Middle frontal gyrus (tissue), 1 donor: ENCODE measurements around the gene FABP6.

ENCODE experiments used
- DNase-seq: peaks from one replicate; pipeline ENCODE4 v3.0.0-alpha.2; 2015; ENCODE audit warnings: low spot score; ENCODE audit errors: extremely low spot score

FABP6 gene

DNA sequence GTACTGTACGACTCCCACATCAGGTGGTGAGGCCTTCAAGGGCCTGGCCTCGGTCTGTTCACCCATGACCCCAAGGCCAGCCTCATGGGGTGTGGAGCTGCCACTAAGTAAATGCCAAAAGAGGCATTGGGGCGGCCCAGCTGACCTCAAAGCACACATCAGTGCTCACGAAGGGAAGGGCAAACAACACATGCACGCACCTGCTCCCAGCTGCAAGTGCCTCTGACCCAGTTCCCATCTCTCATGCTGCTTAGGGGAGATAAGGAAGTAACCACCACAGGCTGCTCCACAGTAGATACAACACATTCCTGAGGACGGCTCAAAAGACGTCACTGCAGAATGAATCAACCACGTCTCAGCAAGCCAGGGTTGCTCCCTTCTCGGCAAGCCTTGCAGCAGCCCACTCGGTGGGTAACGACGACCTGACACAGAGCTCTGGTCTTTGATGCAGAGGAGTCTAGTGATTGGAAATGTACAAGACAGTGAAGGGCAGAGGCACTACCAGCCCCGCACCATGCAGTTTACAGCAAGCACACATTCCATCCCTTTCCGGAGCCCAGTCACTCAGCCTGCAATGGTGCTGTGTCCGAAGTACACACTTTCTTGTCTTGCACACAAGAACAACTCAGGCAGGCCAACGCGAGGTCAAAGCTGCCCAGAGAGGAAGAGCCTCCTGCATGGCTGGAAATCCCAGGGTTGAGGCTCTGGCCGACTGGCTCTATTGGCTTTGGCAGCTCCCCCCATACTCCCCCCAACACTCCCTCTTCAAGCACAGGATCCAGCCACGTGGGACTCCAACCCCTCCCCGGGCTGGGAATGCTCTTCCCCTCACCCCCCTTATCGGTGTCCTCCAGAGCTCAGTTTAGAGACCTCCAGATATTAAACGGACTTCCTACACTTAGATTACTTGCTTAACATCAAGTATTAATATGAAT, 31.8 kb downstream of the FABP6 start:
- DNase-seq, result no peak

DNA sequence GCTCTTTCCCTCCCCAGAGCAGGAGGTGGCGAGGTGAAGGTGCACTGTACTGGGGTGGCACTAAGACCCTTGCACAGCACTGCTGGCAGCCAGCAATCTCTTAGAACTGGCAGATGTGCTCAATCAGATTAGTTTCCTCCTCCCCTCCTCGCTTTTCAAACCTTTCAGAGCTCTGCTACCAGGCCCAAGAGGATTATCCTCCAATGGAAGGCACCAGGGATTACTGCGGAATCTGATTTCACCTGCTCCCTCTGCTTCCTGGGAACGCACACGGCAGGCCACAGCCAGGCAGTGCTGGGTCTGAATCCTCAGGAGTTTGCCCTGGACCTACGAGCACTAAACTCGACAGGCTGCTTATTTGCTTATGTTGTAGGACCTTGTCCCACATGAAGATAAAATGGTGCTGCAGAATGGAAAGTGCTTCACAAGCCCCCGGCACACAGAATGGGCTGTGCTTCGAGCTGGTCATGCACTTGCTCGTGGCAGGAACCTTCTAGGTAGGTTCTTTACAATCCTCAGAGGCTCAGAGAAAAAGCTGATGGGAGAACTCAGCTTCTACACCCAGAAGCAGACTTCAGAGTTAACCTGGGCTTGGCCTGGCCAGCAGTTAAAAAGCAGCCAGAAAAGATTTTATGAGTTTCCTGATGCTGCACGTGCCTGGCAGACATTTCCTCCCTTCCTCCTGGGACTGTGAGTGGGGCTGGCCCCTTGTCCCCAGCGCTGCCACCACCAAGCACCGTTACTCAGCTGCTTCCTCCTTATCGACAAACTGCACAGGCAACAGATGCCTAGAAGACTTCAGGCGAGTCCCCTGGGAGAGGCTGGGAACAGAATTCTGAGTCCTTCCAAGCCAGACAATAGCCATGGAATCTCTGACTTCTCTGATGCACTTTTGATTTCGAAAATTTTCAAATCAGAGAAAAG, 33.1 kb downstream of the FABP6 start:
- DNase-seq, result no peak

DNA sequence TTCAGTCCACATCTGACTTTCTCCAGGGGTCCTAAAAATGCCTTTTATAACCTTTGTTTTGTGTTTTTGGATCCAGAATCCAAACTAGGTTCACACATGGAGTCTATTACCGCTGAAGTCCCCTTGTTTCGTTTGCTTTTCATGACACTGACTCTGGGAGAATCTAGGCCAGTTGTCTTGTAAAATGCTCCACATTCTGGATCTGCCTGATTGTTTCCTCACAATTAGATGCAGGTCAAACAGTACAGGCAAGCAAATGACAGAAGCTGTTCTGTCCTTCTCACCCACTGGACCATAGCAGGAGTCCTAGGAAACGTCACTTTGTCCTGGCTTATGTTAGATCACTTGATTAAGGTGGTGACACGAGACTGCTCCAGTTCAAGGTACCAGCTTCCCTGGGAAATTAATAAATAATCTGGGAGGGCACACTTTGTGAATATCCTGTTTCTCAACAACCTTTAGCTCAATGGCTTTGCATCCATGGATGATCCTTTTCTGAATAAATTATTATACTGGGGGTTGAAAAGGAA, 34.1 kb downstream of the FABP6 start:
- DNase-seq, result no peak

DNA sequence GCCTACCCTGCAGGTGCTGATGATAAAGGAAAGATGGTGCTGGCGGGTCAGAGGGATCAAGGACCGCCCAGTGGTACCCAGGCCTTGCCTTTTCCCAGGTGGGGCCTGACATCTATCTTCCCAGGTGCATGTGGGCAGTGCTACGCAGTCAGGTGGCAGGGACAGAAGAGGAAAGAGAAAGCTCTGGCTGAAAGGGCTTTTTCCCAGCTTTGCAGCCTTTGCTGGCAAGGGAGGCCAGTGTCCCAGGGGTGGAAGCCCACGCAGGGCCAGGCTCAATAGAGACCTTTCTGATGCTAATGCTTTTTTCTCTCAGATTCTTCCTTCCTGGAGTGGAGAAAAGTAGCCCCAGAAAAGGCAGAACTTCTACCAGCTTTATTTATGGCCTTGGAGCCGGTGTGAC, 36.7 kb downstream of the FABP6 start:
- DNase-seq, result no peak

DNA sequence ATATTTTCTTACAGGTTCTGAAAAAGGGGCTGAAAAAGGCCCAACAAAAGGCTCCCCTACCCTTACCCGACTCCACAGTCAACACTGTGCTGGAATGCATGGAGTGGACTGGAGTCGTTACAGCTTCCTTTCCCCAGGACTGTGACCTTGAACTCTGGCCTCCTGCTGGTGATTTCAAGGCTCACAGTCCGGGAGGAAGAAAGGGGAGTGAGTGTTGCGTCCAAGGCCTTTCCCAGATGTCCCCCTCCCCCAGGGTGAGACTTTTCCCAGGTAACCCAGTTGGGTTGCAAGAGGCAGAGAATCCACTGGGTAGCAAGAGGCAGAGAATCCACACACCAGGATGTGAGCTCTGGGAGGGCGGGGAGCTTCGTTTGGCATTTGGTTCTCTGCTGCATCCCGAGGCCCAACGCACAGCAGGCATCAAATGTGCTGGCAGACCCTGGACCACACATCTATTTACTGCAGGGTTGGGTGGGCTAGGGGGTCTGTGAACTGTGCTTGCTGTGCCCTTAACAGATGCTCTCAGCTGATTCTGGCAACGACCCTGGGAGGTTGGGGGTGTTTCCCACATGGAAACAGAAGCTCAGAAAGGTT, 37.5 kb downstream of the FABP6 start:
- no peak for DNase-seq

DNA sequence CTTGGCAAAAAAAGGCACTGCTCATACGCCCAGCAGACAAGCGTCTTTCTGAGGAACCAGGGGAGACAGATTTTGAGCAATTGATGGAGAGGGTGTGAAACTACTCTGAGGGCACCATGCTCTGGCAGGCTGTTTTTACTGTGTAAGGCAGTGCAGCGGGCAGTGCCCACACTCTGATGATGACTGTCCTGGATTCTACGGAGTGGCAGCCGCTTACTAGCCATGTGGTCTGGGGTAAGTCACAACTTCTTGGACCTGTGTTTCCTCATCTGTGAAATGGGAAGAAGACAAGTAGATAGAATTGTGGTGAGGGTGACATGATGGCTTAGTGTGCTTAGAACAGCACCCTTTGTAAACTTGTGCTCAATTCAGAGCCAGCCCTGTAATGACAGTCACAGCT, 38.8 kb downstream of the FABP6 start:
- DNase-seq, result no peak

DNA sequence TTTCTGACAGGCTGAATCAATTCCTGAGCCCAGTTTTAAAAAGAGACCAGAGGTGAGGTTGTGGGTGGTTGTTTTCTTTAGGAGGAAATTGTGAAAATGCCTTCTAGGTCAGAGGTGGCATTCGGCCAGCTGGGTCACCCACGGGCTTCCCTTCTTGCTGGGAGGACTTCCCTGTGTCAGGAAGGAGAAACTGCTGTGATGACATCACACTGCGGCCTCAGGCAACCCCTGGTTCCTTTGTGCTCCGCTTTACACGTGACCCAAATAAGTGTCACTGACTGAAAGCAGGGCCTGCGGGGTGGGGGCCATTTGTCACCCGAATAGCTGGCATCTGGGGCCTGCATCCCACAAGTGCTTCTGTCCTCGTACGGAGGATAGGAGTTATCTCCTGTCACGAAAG, 39.7 kb downstream of the FABP6 start:
- no peak for DNase-seq

DNA sequence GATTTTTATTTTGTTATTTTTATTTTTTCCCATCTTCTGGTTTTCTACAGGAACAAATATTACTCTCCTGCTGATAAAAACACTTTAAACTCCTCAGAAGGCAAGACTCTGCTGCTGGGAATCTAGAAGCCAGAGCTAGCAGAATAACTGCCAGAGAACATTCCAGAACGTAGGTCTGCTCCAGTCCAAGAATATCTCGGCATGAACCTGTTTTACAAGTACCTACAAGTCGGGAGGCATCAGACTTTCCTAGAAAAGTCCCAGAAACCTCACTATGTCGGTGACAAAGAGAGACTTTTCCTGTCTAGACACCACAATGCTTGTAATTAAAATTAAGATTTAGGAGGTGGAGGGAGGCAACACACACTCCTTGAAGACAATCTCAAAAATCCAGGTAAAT, 41.4 kb downstream of the FABP6 start:
- DNase-seq, result no peak

DNA sequence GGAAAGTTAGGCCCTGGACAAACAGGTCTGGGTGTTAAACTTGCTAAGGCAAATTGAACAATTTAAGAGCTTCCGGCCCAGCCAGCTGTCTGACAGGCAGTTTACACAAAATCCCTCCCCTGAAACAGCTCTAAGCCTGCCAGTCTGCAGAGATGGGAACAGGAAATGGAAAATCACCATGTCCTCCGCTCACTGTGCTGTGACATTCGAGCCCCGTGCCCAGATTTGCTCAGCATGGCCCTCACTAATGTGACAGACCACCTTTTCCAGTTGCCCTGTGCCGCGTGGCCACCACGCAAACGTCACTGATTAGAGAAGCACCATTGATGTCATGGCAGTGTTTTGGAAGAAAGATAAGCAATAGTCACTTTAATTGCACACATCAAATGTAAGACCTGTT, 42.1 kb downstream of the FABP6 start:
- no peak for DNase-seq

DNA sequence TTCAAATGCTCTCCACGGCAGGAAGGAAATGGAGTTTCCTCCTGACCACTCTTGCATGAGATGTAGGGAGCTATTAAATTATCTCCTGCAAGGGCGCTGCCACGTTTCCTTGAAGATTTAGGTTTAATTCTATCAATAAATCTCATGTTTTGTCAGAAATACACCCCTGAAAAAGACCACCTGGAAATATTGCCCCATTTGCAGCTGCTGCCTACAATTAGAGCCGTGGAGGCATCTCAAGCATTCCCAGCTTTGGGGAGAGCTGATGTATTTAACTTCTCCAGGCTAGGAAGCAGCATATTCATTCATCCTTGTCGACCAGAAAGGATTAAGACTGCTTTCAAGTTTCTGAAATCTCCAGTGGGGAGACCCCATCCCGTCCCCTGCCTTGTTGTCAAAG, 42.5 kb downstream of the FABP6 start:
- no peak for DNase-seq

DNA sequence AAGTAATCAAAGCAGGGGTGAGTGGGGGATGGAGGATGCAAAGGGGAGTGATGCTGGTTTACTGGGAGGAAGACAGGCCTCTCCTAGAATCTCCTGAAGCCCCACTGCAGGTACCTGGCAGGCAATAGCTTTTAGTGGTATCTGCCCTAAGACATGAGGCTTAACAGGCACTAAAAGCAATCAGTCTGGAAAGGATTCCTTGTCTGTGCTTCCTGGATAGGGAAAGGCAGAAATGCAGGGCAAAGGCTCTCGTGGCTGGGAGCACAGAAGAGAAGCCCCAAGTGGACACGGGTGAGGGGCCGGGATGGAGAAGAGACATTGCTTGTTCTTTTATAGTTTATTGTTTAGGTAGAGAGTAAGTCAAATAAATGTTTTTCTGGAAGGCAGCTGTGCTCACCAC, 43.0 kb downstream of the FABP6 start:
- no peak for DNase-seq

DNA sequence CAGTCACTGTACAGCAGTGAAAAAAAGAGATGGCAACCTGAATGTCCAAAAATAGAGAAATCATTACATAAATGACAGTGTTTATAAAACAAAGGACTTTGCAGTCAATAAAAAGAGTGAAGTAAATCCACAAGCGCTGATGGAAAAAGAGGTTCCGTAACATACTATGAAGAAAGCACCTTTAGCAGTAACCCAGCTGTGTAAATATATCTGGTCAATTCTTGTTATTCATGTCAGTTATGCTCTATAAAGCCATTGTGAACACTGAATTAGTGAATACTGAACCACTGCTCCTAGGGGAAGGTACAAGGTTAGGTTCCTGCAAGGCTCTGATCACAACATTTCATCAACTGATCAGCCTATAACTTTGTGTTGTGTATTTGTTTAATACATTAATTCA, 43.6 kb downstream of the FABP6 start:
- no peak for DNase-seq

DNA sequence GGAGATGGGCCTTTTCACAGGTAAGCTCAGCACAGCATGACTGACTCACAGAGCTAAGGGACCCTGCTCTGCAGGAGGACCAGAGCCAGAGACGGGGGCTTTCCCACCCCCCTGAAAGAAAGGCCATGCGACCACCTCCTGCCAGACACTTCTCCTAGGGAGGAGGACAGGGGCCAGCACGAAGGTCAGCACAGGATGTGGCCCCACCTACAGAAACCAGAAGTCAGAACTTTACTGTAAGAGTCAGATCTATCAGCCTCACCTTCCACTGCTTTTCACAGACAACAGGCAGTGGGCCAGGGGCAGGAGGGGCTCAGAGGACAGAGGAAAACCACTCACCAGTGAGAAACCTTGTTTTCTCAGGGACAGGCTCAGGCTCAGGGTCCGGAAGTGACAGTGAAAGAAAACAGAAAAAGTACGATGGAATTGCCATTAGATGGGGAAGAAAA, 45.2 kb downstream of the FABP6 start:
- no peak for DNase-seq

DNA sequence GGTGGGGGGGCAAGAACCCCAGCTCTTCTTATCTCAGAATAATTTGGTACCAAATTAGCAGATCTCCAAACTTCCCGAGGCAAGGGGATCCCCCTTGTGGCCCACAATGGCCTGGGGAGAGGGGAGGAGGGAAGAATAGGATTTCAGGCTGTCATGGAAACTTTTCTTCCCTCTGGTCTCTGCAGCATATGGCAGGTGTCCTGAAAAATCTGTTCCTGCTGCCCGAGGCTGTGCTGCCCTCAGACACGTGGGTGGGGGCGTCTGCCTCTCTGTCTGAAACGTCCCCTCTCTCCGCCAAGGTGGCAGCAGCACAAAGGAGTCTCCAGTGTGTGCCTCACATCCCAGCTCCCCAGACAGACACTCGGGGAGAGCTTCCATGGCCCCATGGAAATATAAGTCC, 49.0 kb downstream of the FABP6 start:
- DNase-seq, result no peak

DNA sequence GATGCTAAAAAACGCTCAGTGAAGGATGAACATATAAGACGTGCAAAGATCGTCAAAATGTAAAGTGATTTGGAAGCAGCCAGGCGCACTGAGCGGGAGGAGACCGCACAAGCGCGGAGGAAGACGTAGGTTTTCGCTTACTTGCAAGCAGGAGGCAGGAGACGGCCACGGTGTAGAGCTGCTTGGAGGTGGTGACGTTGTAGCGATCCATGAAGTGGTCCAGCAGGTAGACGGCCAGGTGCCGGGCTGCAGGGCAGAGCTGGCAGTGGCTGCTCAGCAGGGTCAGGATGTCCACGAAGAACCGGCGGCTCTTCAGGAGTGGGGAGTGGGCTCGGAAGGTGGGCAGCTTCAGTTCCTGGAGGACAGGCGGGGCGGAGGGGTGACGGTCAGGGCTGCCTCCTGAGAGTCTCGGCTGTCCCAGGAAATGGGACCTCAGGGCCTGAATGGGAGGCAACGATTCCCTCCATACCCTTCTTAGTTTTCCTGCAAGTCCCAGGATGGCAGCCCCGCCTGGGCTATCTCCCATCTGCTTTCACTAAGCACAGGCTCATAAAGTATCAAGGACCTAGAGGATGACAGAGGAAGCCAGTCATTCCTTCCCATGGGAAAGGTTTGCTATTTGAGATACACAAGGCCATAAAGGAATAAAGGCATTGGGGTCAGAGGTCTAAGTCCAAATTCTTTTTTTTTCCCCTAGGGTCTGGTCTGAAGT, 51.2 kb downstream of the FABP6 start:
- DNase-seq, result no peak

DNA sequence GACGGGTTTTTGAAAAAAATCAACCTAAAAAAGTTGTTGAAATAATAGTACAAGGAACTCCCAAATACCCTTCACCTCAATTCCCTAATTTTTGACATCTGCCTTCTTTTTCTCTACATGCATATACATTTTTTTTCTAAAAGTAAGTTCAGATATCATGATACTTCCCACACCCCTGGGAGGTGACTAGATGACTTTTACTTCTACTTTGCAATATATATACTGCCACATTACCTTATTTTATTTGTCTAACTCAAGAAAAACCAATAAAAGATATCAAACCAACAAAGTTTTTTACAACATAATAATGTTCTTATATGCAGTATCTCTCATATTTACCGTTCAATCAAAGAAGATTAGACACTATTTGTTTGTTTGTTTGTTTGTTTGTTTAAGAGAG, 52.0 kb downstream of the FABP6 start:
- no peak for DNase-seq

DNA sequence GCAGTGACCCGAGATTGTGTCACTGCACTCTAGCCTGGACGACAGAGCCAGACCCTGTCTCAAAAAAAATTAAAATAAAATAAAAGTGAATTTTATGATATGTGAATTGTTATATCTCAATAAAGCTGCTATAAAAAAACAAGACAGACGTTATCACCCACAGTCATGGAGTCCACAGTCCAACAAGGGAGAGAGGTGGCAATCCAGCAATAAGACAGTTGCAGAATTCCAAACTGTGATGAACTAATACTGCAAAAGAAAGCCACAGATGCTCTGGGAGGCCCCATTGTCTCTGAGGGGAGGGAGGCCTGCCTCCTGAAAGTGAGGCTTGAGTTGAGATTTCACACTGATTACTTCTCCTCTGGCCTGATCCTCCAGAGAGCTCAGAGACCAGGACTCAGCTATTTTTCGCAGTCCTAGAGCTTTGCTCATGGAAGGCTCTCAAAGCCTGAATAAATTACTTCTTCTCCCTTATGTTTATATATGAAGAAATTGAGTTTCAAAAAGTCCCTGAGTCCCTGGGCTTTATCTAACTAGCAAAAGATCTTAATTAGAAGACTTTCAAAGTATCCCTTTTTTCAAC, 55.1 kb downstream of the FABP6 start:
- no peak for DNase-seq

DNA sequence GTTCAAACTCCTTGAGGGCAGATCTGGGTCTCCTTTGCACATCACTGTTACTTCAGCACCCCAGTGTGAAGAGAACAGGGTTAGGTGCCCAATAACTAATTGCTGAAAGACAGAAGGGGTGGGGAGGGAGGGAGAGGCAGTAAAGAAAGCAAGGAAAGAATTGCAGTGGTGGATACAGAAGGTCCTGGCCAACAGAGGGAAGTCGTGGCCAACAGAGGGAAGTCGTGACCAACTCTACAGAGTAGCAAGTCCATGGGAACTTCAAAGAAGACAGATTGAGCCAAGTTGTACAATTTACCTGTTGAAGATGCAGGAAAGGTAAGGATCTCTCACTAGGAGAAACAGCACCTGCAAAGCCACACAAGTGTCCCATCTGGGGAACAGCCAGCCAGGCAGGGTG, 56.0 kb downstream of the FABP6 start:
- no peak for DNase-seq

DNA sequence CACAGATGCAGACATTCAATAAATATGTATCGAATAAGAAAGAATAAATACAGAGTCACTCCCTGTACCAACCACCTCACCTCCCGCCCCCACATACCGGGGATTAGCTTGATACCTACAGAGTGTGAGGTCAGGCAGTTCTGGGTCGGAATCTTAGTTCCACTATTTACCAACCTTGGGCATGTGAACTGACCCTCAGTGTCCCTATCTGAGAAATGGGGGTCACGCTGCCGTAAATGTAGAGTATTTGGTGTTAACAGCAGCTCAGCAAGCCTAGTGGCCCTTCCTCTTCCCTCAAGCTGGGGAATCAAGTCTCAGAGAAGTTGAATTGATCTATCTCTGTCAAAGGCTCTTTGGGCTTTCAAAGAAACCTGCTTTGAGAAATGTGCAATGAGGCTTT, 57.6 kb downstream of the FABP6 start:
- DNase-seq, result no peak

DNA sequence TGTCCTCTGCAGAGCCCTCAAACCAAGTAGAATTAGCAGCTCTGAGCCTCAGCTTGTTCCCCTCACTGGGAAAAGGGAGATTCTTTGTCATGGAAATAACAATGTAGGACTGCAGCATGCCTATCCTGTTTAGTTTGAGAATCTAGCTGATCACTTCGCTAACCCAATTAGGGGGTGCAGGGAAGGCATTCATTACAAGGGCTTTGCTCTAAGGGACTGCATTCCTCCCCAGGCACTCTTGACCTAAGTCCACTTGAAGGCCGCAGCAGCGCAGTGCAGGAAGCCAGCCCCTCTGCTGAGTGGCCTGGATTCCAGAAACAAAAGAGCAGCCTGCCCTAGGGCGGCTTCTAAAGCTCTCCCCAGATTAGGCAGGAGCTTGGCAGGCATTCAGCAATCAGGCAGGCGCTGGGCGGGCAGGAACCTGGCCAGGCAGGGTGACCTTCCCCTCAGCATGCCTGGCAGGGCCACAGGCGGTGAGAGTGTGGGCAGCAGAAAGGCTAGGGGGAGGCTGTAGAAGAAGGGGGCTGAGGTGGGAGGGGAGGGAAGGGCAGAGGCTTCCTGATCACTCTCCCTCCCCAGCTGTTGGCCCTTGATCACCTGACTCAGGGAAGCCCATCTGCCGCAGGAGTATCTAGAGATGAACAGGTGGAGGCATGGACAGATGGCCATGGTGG, 58.2 kb downstream of the FABP6 start:
- no peak for DNase-seq
